Epithelial cell of umbilical artery (primary cell): ENCODE results near the gene ACOX1. TPM values are rescaled to one million over a fixed set of nuclear protein-coding genes. Genes with fewer than 3 reads are reported as not detected.

ENCODE experiments used
- total RNA-seq: library from RNA; depleted of rRNA; stranded (reverse); fragments of >200 nt; gene quantifications from 2 replicates; pipeline ENCODE4 v1.2.3, GENCODE V29; 2014

ACOX1 gene
- total RNA-seq = 45.1 and 56.1 TPM in 2 replicates

DNA sequence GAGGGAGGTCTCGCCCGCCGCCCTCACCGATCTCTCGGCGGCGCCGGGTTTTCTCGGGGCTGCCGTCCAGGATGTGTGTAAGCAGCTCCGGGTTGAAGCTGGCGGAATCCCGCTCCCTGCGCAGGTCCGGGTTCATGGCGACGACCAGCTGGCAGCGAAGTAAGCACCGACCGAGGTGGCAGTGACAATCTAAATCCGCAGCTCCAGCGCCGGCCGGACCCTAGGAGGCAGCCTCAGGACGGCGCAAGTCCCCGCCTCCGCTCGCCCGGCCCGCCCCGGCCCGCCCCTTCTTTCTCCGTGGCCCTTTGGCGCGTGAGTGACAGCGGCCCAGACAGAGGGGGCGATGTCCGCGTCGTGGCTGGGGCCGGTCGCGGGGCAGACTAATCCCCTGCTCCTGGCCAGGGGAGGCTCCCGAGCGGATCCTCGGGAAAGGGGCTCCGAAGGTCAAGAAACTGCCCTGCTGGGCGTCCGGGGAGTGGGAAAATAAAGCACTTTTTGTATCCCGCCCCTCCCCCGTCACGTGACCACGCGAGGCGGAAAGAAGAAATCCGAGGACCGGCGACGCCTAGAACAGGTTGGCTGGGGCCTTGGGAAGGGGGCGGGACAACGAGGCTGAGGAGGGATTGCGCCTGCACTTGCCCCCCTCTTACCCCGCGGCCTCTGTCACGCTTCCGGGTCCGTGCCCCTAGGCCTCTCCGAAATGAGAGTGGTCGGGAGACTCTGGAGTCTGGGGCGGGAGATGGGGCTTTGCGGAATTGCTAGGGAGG, at the start of gene ACOX1, which contains the start of gene TEN1:
TSS of gene ACOX1 (minus strand) at position 229 of the 767 bp plus-strand sequence. CDS start at position 136, 93 bp downstream.
TSS of gene TEN1 (plus strand) at position 303 of the 767 bp plus-strand sequence. CDS start 6,953 bp downstream, outside the sequence.

GRCh38 chr17:76027159-76027839, 48.3 kb upstream of the ACOX1 start, which contains the start of gene EVPL:
TSS of gene EVPL (minus strand) at chr17:76027306. CDS start at chr17:76027198, 108 bp downstream.

DNA sequence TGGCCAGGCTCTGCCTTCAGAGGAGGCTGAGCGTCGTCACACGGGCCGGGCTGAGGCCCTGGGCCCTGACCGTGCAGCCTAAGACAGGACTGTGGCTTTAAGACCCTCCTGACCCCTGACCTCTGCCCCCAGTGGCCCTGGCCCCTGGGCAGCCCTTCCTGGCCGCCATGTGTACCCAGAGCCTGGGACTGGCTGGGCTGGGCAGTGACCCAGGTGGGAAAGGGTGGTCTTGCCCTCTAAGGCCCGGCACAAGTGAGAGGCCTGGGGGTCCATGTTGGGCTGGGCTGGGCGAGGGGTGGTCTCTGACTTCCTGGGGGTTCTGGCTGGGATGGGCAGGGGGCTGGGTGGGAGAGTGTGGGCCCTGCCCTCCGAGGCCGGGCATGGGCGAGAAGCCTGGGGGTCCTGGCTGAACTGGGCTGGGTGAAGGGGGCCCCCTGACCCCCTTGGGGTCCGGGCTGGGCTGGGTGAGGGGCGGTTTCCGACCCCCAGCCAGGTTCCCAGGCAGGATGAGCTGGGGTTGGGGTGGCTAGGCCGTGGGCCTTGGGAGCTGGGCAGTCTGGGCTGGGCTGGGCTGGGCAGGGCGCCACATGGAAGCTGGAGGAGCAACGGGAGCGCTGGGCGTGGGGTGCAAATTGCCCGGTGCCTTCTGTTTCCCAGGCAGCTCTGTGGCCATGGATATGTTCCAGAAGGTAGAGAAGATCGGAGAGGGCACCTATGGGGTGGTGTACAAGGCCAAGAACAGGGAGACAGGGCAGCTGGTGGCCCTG, 22.0 kb upstream of the ACOX1 start, which contains the start of gene CDK3:
TSS of gene CDK3 (plus strand) at position 101 of the 767 bp plus-strand sequence. CDS start at position 672, 571 bp downstream.

DNA sequence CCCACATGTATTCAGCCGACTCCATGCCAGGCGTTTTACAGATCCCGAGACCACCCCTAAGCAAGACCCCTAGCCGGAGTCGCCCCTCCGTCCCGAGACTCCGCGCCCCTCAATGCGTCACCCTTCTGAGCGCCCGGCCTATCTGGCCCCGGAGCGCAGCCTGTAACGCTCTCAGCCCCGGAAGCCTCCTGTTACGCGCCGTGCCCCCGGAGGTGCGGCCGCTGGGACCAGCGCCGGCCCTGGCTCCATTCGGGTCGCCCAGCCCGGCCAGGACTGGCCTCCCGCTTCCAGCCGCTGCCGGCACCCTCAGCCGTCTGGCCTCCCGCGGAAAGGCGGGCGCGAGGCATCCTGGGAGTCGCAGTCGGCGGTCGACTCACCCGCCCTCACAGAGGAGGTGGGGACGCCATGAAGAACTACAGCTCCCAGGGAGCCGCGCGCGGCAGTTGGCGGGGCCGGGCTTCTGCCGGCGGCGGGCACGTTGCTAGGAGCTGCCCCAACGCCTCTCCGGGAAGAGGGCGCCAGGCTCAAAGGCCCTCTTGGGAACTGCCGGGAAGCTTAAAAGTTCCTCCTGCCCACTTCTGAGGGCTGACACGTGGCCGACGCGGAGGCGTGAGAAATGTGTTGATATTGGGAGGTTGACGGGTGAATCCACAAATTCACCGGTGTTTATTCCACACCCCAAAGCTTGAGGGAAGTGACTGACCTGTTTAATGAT, 38.1 kb downstream of the ACOX1 start, which contains the start of gene FBF1:
TSS of gene FBF1 (minus strand) at position 316 of the 715 bp plus-strand sequence. CDS start 2,893 bp downstream, outside the sequence.

GRCh38 chr17:75904749-75905521, 74.0 kb downstream of the ACOX1 start, which contains the start of gene MRPL38:
TSS of gene MRPL38 (minus strand) at chr17:75904884. CDS start at chr17:75904875, 9 bp downstream.

DNA sequence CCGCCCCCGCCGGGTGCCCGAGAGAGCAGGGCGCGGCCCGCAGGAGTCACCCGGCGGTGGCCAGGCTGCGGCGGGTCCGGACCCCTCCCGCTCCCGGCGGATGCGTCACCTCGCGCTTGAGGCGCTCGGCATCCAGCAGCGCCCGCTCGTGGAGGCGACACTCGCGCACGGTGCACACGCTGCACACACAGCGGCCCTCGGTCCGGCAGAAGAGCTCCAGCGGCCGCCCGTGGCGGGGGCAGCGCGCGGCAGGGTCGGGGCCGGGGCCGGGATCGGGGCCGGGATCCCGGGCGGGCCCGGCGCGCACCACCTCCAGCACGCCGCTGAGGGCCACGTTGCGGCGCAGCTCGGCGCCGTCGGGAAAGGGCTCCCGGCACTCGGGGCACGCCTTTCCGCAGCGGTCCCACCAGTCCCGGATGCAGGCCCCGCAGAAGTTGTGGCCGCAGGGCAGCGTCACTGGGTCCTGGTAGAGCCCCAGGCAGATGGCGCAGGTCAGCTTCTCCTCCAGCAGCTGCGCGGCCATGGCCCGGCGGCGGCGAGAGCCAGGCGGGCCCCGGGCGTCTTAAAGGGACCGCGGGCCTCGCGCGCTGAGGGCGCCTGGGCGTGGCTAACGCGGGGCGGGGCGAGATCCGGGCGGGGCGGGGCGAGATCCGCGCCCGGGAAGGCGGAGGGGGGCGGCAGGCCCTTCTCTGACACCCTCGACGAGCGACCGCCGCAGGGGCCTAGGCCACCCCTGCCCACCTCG, 82.4 kb downstream of the ACOX1 start, which contains the start of gene TRIM65:
TSS of gene TRIM65 (minus strand) at position 537 of the 745 bp plus-strand sequence. CDS start at position 523, 14 bp downstream.

Other genes starting within 250 kb of the ACOX1 start
- 67.9 and 86.4 TPM in 2 replicates for gene GALK1, start 214.0 kb downstream of the ACOX1 start, total RNA-seq
- 8.1 and 9.7 TPM in 2 replicates for gene UNK, start 194.4 kb downstream of the ACOX1 start, total RNA-seq
- 1.9 and 3.8 TPM in 2 replicates for gene UNC13D, start 134.8 kb downstream of the ACOX1 start, total RNA-seq
- 16.1 and 20.1 TPM in 2 replicates for gene WBP2, start 123.8 kb downstream of the ACOX1 start, total RNA-seq
- gene TRIM47, start 100.6 kb downstream of the ACOX1 start, total RNA-seq = 27.9 and 37.8 TPM in 2 replicates
- 25.1 and 32.2 TPM in 2 replicates for gene TRIM65, start 82.2 kb downstream of the ACOX1 start, total RNA-seq
- gene MRPL38, start 74.3 kb downstream of the ACOX1 start, total RNA-seq = 32.2 and 38.3 TPM in 2 replicates
- 5.8 and 11.6 TPM in 2 replicates for gene FBF1, start 38.1 kb downstream of the ACOX1 start, total RNA-seq
- gene TEN1, start 74 bp upstream of the ACOX1 start, total RNA-seq = 10.6 and 18.5 TPM in 2 replicates
- 0.46 TPM in 1 of 2 replicates, not detected in the other for gene CDK3, start 21.7 kb upstream of the ACOX1 start, total RNA-seq
- gene EVPL, start 48.1 kb upstream of the ACOX1 start, total RNA-seq = under 0.01 TPM in 1 of 2 replicates, not detected in the other
- gene SRP68, start 93.4 kb upstream of the ACOX1 start, total RNA-seq = 29.9 and 32.8 TPM in 2 replicates
- not detected in 2 replicates for gene GALR2, start 95.6 kb upstream of the ACOX1 start, total RNA-seq
- gene ZACN, start 100.0 kb upstream of the ACOX1 start, total RNA-seq = not detected in 2 replicates
- gene EXOC7, start 124.6 kb upstream of the ACOX1 start, total RNA-seq = 53.6 and 78.1 TPM in 2 replicates
- gene FOXJ1, start 162.1 kb upstream of the ACOX1 start, total RNA-seq = not detected in 2 replicates